Measurements from ENCODE around the gene GPS1. TPM values are rescaled to one million over a fixed set of nuclear protein-coding genes. Genes with fewer than 3 reads are reported as not detected.

GPS1 gene
- total RNA-seq, 1 experiment from 2014 or later: 295 TPM

GRCh38 chr17:82079001-82079677 lies 27.4 kb downstream of the GPS1 start:
- in situ Hi-C loops (cut with HindIII; ENCODE audit: low pct_unique_long_range_greater_than_20kb, low sequenced_read_pairs): no loop called here

GRCh38 chr17:82080048-82080788 lies 28.5 kb downstream of the GPS1 start:
- in situ Hi-C loops (cut with HindIII; ENCODE audit: low pct_unique_long_range_greater_than_20kb, low sequenced_read_pairs): no loop called here
- no peak for DNase-seq (ENCODE audit: low read depth, low spot score)

More at GRCh38 chr17:82079001-82079677, 27.4 kb downstream of the GPS1 start:
- DNase-seq (ENCODE audit: low read depth, low spot score): no peak

- DNase-seq (ENCODE audit: low read depth, low spot score): no peak
- in situ Hi-C loops (cut with HindIII; ENCODE audit: low pct_unique_long_range_greater_than_20kb, low sequenced_read_pairs): no loop called here
Observed at GRCh38 chr17:82080789-82081464, 29.2 kb downstream of the GPS1 start.

- in situ Hi-C loops (cut with HindIII; ENCODE audit: low pct_unique_long_range_greater_than_20kb, low sequenced_read_pairs): no loop called here
- DNase-seq (ENCODE audit: low read depth, low spot score): no peak
Observed at GRCh38 chr17:82081546-82081945, 29.8 kb downstream of the GPS1 start.

GRCh38 chr17:82081966-82082365 lies 30.3 kb downstream of the GPS1 start:
- DNase-seq (ENCODE audit: low read depth, low spot score): no peak
- in situ Hi-C loops (cut with HindIII; ENCODE audit: low pct_unique_long_range_greater_than_20kb, low sequenced_read_pairs): no loop called here

GRCh38 chr17:82082456-82082855 lies 30.8 kb downstream of the GPS1 start:
- in situ Hi-C loops (cut with HindIII; ENCODE audit: low pct_unique_long_range_greater_than_20kb, low sequenced_read_pairs): no loop called here
- no peak for DNase-seq (ENCODE audit: low read depth, low spot score)

- in situ Hi-C loops (cut with HindIII; ENCODE audit: low pct_unique_long_range_greater_than_20kb, low sequenced_read_pairs): no loop called here
- no peak for DNase-seq (ENCODE audit: low read depth, low spot score)
Observed at GRCh38 chr17:82083009-82083408, 31.3 kb downstream of the GPS1 start.

- no peak for DNase-seq (ENCODE audit: low read depth, low spot score)
- in situ Hi-C loops (cut with HindIII; ENCODE audit: low pct_unique_long_range_greater_than_20kb, low sequenced_read_pairs): no loop called here
Observed at GRCh38 chr17:82083533-82084359, 32.0 kb downstream of the GPS1 start.

GRCh38 chr17:82084373-82085030 lies 32.8 kb downstream of the GPS1 start:
- DNase-seq (ENCODE audit: low read depth, low spot score): no peak
- in situ Hi-C loops (cut with HindIII; ENCODE audit: low pct_unique_long_range_greater_than_20kb, low sequenced_read_pairs): no loop called here

GRCh38 chr17:82085031-82085861 lies 33.5 kb downstream of the GPS1 start:
- in situ Hi-C loops (cut with HindIII; ENCODE audit: low pct_unique_long_range_greater_than_20kb, low sequenced_read_pairs): no loop called here
- DNase-seq (ENCODE audit: low read depth, low spot score): no peak

- in situ Hi-C loops (cut with HindIII; ENCODE audit: low pct_unique_long_range_greater_than_20kb, low sequenced_read_pairs): no loop called here
- DNase-seq (ENCODE audit: low read depth, low spot score): no peak
Observed at GRCh38 chr17:82085931-82086764, 34.5 kb downstream of the GPS1 start.

- in situ Hi-C loops (cut with HindIII; ENCODE audit: low pct_unique_long_range_greater_than_20kb, low sequenced_read_pairs): no loop called here
- no peak for DNase-seq (ENCODE audit: low read depth, low spot score)
Observed at GRCh38 chr17:82086941-82087906, 35.5 kb downstream of the GPS1 start.

GRCh38 chr17:82087961-82088837 lies 36.5 kb downstream of the GPS1 start:
- DNase-seq (ENCODE audit: low read depth, low spot score): no peak
- in situ Hi-C loops (cut with HindIII; ENCODE audit: low pct_unique_long_range_greater_than_20kb, low sequenced_read_pairs): no loop called here
